CD4-positive, alpha-beta T cell treated with Interleukin-15 for 1 hour (primary cell): ENCODE results near the gene POP7.

Source experiments
- DNase-seq: peaks from one replicate; pipeline ENCODE4 v3.0.0-alpha.2; 2020

The POP7 gene

GRCh38 chr7:100728196-100728595 lies 22.3 kb downstream of the POP7 start:
- DNase-seq = no peak

- no peak for DNase-seq
Observed at GRCh38 chr7:100730136-100730800, 24.3 kb downstream of the POP7 start.

GRCh38 chr7:100731937-100732636 lies 26.2 kb downstream of the POP7 start:
- no peak for DNase-seq

- no peak for DNase-seq
Observed at GRCh38 chr7:100735730-100736129, 29.8 kb downstream of the POP7 start.

- no peak for DNase-seq
Observed at GRCh38 chr7:100736671-100737070, 30.8 kb downstream of the POP7 start.

GRCh38 chr7:100739934-100740333 lies 34.0 kb downstream of the POP7 start:
- DNase-seq = no peak

- DNase-seq = no peak
Observed at GRCh38 chr7:100744605-100745004, 38.7 kb downstream of the POP7 start.

- peak; percentile 73 for DNase-seq
Observed at GRCh38 chr7:100745184-100745583, 39.3 kb downstream of the POP7 start.

- no peak for DNase-seq
Observed at GRCh38 chr7:100752994-100753393, 47.1 kb downstream of the POP7 start.

GRCh38 chr7:100753750-100754149 lies 47.8 kb downstream of the POP7 start:
- no peak for DNase-seq
